Fibroblast of the aortic adventitia (primary cell): ENCODE results near the gene ZNF213. TPM values are rescaled to one million over a fixed set of nuclear protein-coding genes. Genes with fewer than 3 reads are reported as not detected.
"Not testable (repeated sequence)": the region's sequence is repeated elsewhere in the genome, so short reads cannot be mapped to it uniquely, and the experiment has no call there.

Source experiments
- DNase-seq: peaks from one replicate; pipeline ENCODE4 v3.0.0-alpha.2; 2010; ENCODE audit warnings: low read depth
- H3K4me3 ChIP-seq: 2 replicates; pipeline ENCODE4 v1.5.1; 2011; ENCODE audit warnings: low read depth, mild to moderate bottlenecking, control low read depth, low read length, moderate library complexity
- CTCF ChIP-seq: IDR thresholded peaks from 2 replicates; pipeline ENCODE4 v1.5.1; 2011; ENCODE audit warnings: mild to moderate bottlenecking, low read length, control low read depth, inconsistent platforms; ENCODE audit not compliant: insufficient read depth
- total RNA-seq: library from RNA; depleted of rRNA; stranded (reverse); fragments of >200 nt; gene quantifications from 2 replicates; pipeline ENCODE4 v1.2.3, GENCODE V29; 2012; ENCODE audit warnings: low replicate concordance

Gene ZNF213
- total RNA-seq, 1 donor: 6.9 TPM

- TF ChIP-seq CTCF: no peak
- no peak overlapping the region for H3K4me3 ChIP-seq
- no peak for DNase-seq
Observed at GRCh38 chr16:3165111-3165822, 30.4 kb downstream of the ZNF213 start.

- no peak overlapping the region for H3K4me3 ChIP-seq
- no peak for TF ChIP-seq CTCF
- DNase-seq: no peak
Observed at GRCh38 chr16:3166505-3166886, 31.7 kb downstream of the ZNF213 start.

- not testable (repeated sequence) for H3K4me3 ChIP-seq, DNase-seq
Observed at GRCh38 chr16:3168729-3169128, 33.9 kb downstream of the ZNF213 start.

- no peak for DNase-seq
- TF ChIP-seq CTCF: no peak
- H3K4me3 ChIP-seq: no peak overlapping the region
Observed at GRCh38 chr16:3170440-3171180, 35.8 kb downstream of the ZNF213 start.

GRCh38 chr16:3171181-3171854 lies 36.5 kb downstream of the ZNF213 start:
- TF ChIP-seq CTCF: no peak
- no peak for DNase-seq
- H3K4me3 ChIP-seq: no peak overlapping the region

GRCh38 chr16:3171855-3172593 lies 37.2 kb downstream of the ZNF213 start:
- DNase-seq: no peak
- H3K4me3 ChIP-seq: no peak overlapping the region
- TF ChIP-seq CTCF: no peak
